Adipocyte (in vitro differentiated cells): ENCODE data around the gene PTPRN2.

ENCODE experiments used
- DNase-seq: peaks from one replicate; pipeline ENCODE4 v3.0.0-alpha.2; 2015; ENCODE audit warnings: low read depth
- H3K27me3 ChIP-seq: replicated peaks from 2 replicates; pipeline ENCODE4 v1.7.0; 2013; ENCODE audit warnings: mild to moderate bottlenecking, low read length, moderate library complexity; ENCODE audit not compliant: control insufficient read depth, insufficient read depth
- H3K36me3 ChIP-seq: 2 replicates; pipeline ENCODE4 v1.7.0; 2013; ENCODE audit warnings: low read length, mild to moderate bottlenecking, moderate library complexity; ENCODE audit not compliant: control insufficient read depth, insufficient read depth, severe bottlenecking
- H3K4me1 ChIP-seq: 2 replicates; pipeline ENCODE4 v1.7.0; 2013; ENCODE audit warnings: mild to moderate bottlenecking, low read length, moderate library complexity; ENCODE audit not compliant: control insufficient read depth, insufficient read depth
- H3K4me3 ChIP-seq: 2 replicates; pipeline ENCODE4 v1.7.0; 2013; ENCODE audit warnings: mild to moderate bottlenecking, low read length, moderate library complexity
- H3K9ac ChIP-seq: 2 replicates; pipeline ENCODE4 v1.7.0; 2013; ENCODE audit warnings: mild to moderate bottlenecking, low read length, moderate library complexity
- H3K9me3 ChIP-seq: 2 replicates; pipeline ENCODE4 v1.7.0; 2013; ENCODE audit warnings: mild to moderate bottlenecking, low read length, moderate library complexity; ENCODE audit not compliant: control insufficient read depth

Gene PTPRN2

DNA sequence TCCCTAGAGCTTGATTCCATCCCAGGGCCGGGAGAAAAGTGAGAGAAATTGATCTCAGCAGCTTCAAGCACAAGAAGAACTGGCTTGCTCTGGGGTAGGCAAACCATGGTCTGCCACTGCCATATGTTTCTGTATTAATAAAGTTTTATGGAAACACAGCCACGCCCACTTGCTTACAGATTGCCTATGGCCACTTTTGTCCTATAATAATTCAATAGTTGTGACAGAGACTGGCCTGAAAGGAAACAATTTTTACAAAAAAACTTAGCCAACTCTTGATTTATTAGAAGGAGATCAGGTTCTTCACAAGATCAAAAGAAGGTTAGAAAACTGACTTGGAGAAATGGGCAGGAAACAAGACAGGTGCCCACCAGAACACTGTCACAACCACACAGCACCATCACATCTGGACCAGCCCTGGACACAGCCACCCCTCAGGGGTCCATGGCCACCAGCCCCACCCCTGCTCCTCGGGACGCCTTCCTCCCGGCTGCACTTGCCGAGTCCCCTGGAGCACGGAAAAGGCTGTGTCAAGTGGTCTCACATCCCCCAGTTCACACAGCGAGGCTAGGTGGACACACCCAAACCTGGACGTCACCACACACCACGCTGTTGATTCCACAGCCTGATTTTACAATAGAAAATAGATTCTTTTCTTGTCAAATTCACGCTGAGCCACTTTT, 85.4 kb downstream of the PTPRN2 start:
- no peak for DNase-seq
- no peak overlapping the region for H3K4me3 ChIP-seq
- no peaks in the 10 kb centered on the region for H3K4me1 ChIP-seq
- H3K27me3 ChIP-seq: peaks cover 11% of the 10 kb centered on the region
- H3K9me3 ChIP-seq: peaks cover 18% of the 10 kb centered on the region
- H3K36me3 ChIP-seq: no peaks in the 10 kb centered on the region
- H3K9ac ChIP-seq: no peak overlapping the region

DNA sequence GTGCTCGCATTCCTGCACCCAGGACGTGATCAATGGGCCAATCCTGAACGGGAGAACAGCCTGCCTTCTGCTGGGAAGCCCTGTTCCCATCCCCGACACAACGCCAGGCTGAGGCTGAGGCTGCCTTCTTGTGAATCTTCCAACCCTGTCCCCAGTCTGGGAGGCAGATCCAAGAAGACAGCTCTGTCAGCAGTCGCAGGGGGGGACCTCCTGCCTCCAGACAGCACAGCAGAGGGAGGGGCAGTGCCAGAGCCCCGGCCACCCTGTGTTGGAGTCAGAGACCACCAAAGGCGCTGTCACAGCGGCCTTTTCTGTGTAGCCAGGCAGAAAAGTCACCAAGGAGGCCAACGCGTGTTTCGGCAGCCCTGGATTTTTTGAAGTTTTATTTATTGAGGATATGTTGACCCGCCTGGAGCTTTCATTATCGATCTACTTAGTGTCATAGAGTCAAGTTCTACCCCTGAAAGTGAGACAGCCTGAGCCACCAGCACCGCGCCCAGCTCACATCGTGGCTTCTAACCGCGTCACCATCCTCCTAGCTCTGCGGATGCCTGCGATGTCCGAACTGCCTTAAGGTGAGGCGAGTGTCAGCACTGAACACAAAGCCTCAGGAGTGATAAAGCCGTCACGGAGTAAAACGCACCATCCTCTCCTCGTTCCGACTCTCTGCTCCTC, 86.1 kb downstream of the PTPRN2 start:
- Histone ChIP-seq H3K4me1 (no peaks in the 10 kb centered on the region), H3K4me3 (no peak overlapping the region), H3K9me3 (peaks cover 18% of the 10 kb centered on the region), H3K27me3 (peaks cover 11% of the 10 kb centered on the region), H3K9ac (no peak overlapping the region), H3K36me3 (no peaks in the 10 kb centered on the region)
- no peak for DNase-seq

DNA sequence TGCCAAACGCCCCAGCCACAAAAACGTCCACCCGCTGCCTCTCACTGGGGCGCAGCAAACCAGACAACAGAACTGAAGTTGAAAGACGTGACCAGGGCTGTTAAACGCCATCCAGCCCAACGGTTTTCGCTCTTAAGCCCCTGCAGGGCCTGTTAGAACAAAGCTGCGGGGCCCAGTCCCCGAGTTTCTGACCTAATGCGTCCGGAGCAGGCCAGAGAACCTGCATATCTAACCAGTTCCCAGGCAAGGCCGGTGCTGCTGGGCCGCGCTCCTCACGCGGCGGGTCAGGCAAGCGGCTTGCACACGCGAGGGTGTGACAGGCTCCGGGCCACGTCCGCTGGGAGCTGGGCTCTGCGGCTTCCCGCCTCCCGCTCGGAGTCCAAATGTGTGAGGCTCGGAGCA, 87.0 kb downstream of the PTPRN2 start:
- Histone ChIP-seq H3K4me3 (no peak overlapping the region), H3K27me3 (peaks cover 11% of the 10 kb centered on the region), H3K4me1 (no peaks in the 10 kb centered on the region), H3K9ac (no peak overlapping the region), H3K36me3 (no peaks in the 10 kb centered on the region), H3K9me3 (peaks cover 11% of the 10 kb centered on the region)
- no peak for DNase-seq

DNA sequence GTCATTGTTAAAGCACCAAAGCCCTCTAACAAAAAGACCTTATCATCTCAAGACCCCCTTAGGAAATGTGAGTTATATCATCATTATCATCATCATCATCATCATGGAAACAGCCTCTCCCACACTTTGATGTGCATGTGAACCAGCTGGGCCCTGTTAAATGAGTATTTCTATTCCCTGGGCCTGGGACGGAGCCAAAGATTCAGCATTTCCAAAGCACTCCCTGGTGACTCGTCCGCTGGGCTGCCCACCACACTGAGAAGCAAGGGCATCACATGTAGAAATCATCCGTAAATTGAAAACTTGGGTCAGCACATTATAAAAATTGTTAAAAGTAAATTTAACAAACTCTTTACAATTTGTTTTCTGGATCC, 88.6 kb downstream of the PTPRN2 start:
- Histone ChIP-seq H3K9me3 (no peaks in the 10 kb centered on the region), H3K9ac (no peak overlapping the region), H3K4me3 (no peak overlapping the region), H3K4me1 (no peaks in the 10 kb centered on the region), H3K27me3 (peaks cover 11% of the 10 kb centered on the region), H3K36me3 (no peaks in the 10 kb centered on the region)
- no peak for DNase-seq

DNA sequence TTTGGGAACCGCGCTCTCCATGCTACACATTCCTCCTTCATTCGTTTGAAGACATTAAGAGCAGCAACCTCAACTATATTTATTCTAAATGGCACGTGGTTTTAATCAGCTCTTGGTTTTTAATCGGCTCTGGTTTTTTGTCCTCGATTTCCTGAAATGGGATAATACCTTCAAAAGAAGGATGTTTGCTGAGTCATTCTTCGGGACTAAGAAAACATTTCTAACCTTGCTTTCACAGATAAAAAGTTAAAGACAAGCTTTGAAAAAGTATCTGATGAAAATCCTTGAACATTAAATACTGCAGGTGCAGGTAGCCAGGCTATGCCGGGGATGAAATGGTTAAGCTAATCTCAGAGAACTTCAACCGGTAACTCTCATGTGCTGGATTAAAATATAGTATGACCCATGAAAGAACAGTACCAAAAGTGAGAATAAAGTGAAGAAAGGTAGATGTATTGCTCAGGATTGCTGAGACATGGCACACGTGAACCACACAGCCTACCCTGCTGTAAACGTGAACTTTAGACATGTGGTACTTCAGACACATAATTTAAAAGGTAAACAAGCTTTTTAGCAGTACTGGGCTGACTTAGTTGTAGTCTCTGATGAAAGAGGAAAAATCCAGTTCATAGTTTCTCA, 89.1 kb downstream of the PTPRN2 start:
- no peak for DNase-seq
- H3K9ac ChIP-seq: no peak overlapping the region
- H3K36me3 ChIP-seq: no peaks in the 10 kb centered on the region
- no peaks in the 10 kb centered on the region for H3K9me3 ChIP-seq
- no peak overlapping the region for H3K4me3 ChIP-seq
- peaks cover 11% of the 10 kb centered on the region for H3K27me3 ChIP-seq
- no peaks in the 10 kb centered on the region for H3K4me1 ChIP-seq

- Histone ChIP-seq H3K4me1 (no peaks in the 10 kb centered on the region), H3K9ac (no peak overlapping the region), H3K9me3 (no peaks in the 10 kb centered on the region), H3K4me3 (no peak overlapping the region), H3K27me3 (peaks cover 11% of the 10 kb centered on the region), H3K36me3 (no peaks in the 10 kb centered on the region)
- no peak for DNase-seq
These were observed 90.0 kb downstream of the PTPRN2 start for GRCh38 chr7:158497627-158498026.

DNA sequence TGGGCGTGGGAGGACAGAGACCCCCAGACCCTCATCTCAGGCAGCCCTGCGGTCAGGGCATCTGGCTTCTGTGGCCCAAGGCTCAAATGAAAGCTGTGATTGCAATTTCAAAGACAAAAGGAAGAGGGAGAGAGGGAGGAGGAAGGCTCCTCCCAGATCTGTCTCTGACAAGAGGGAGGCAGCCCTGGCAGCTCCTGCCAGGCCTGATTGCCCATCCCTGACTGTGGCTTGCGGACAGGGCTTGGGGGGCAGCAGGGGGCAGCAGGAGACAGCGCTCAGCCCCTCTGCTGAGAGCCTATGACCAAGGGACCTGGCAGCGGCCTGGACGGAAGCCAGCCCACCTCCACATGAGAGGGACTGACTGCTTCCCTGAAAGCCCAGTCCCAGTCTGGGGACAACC, 91.8 kb downstream of the PTPRN2 start:
- H3K4me3 ChIP-seq: no peak overlapping the region
- H3K9me3 ChIP-seq: no peaks in the 10 kb centered on the region

DNA sequence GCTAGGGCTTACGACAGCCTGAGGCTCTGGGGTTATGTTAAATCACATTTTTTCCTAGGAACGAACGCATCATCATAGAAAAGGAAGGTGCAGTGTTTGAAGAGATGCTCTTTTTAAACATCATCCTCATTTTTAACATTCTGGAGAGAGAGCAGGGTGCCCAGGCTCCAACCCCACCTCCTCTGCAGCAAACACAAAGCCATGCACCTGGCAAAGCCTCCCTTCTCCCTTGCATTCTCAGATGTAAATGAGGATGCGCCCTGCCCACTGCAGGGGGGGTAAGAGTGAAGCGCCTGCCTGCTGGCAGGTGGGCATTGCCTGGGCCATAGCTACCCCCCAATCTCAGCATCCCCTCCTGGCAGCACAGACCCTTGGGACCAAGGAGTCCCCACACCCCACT, 92.4 kb downstream of the PTPRN2 start:
- no peaks in the 10 kb centered on the region for H3K9me3 ChIP-seq
- no peak overlapping the region for H3K4me3 ChIP-seq
- H3K4me1 ChIP-seq: no peaks in the 10 kb centered on the region
- no peaks in the 10 kb centered on the region for H3K36me3 ChIP-seq
- no peak overlapping the region for H3K9ac ChIP-seq
- peaks cover 4% of the 10 kb centered on the region for H3K27me3 ChIP-seq
- DNase-seq: no peak

More for the DNA sequence above, 91.8 kb downstream of the PTPRN2 start:
- Histone ChIP-seq H3K4me1 (no peaks in the 10 kb centered on the region), H3K27me3 (peaks cover 4% of the 10 kb centered on the region), H3K36me3 (no peaks in the 10 kb centered on the region), H3K9ac (no peak overlapping the region)
- peak; percentile 2 for DNase-seq

DNA sequence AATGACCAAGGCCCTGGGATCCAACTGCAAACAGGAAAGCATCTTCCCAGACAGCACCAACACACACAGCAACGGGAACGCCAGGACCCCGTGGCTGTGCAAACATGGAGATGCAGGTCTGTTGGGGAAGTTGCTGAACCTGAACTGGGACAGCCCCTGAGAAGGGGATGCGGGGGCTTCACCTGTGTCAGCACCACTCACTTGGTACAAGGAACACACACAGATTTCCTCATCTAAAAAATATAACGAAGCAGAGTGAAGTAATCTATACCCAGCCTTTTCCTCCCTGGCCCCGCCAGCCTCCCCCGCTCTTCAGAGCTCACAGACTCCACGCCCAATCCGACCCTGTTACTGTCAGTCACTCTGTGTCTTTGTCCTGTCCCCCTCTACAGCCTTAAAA, 93.0 kb downstream of the PTPRN2 start:
- Histone ChIP-seq H3K9me3 (no peaks in the 10 kb centered on the region), H3K4me3 (no peak overlapping the region), H3K9ac (no peak overlapping the region), H3K27me3 (peaks cover 4% of the 10 kb centered on the region), H3K4me1 (no peaks in the 10 kb centered on the region), H3K36me3 (no peaks in the 10 kb centered on the region)
- no peak for DNase-seq

DNA sequence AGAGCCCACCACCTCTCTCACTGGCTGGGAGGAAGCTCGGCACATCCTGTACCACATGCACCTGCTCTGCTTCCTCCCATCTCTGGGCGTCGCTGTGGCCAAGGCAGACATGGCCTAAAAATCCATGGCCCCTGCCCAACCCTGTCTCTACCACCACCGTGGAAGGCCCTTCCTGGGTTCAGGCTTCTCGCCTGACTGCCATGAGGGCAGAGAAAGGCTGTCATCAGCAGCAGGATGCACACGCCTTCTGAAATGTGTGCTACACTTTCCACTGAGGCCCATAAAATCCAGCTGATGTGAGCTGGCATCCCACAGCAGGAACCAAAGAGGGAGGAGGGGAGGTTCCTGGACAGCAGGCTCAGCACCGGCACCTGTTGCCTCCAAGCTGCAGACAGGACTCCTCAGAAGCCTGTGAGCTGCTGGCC, 93.4 kb downstream of the PTPRN2 start:
- Histone ChIP-seq H3K9ac (no peak overlapping the region), H3K9me3 (no peaks in the 10 kb centered on the region), H3K27me3 (peaks cover 4% of the 10 kb centered on the region), H3K4me1 (no peaks in the 10 kb centered on the region), H3K36me3 (no peaks in the 10 kb centered on the region), H3K4me3 (no peak overlapping the region)
- DNase-seq: no peak

DNA sequence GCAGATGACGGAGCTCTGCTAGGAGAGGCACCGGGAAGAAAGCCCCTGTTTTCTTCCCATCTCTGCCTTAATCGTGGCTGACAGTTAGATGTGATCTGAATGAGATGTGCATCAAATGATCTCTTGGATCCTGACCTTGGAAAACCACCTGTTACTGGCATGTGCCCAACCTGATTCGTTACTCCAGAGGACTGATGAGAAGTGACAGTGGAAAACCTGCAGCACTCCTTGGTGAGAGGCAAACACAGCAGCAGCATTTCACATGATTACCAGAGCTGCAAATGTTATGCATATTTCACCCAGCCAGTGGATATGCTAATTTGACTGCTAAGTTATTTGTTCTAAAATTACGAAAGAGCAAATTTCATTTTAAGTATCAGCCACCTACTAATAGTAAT, 95.3 kb downstream of the PTPRN2 start:
- Histone ChIP-seq H3K27me3 (no peaks in the 10 kb centered on the region), H3K4me3 (no peak overlapping the region), H3K9me3 (no peaks in the 10 kb centered on the region), H3K9ac (no peak overlapping the region), H3K4me1 (no peaks in the 10 kb centered on the region), H3K36me3 (no peaks in the 10 kb centered on the region)
- no peak for DNase-seq
